Rectal smooth muscle tissue (tissue), 1 donor: ENCODE data around the gene ZNF19.

Source experiments
- H3K27ac ChIP-seq: one replicate; pipeline ENCODE4 v1.7.0; 2013; ENCODE audit warnings: low read depth, low read length, inconsistent platforms
- H3K27me3 ChIP-seq: one replicate; pipeline ENCODE4 v1.7.0; 2013; ENCODE audit warnings: low read length; ENCODE audit not compliant: control insufficient read depth, insufficient read depth
- H3K36me3 ChIP-seq: one replicate; pipeline ENCODE4 v1.7.0; 2013; ENCODE audit warnings: low read length; ENCODE audit not compliant: control insufficient read depth, insufficient read depth
- H3K4me1 ChIP-seq: one replicate; pipeline ENCODE4 v1.7.0; 2013; ENCODE audit warnings: low read length; ENCODE audit not compliant: control insufficient read depth, insufficient read depth
- H3K4me3 ChIP-seq: one replicate; pipeline ENCODE4 v1.7.0; 2013; ENCODE audit warnings: low read length
- H3K9ac ChIP-seq: one replicate; pipeline ENCODE4 v1.7.0; 2013; ENCODE audit warnings: low read length

The ZNF19 gene

DNA sequence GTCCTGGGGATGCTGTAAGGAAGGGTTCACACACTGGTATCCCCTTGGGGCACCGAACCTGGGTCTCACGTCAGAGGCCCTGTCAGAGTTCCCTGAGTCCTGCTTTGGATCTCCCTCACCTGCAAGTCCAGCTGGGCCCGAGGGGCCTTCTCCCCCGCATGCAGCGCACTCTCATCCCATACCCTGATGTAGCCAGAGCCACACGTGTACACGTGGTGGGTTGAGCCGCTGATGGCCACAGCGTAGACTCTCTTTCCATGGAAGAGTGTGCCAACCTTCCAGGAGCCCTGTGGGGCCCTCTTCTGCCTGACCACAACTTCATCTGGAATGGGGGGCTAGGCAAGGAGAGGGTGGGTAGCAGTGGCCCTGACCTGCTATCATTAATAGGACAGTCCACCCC, 57.1 kb downstream of the ZNF19 start:
- Histone ChIP-seq H3K27me3 (no peaks in the 10 kb centered on the region), H3K4me3 (no peak overlapping the region), H3K36me3 (no peaks in the 10 kb centered on the region), H3K4me1 (no peaks in the 10 kb centered on the region), H3K9ac (no peak overlapping the region), H3K27ac (no peak overlapping the region)

GRCh38 chr16:71431176-71431575, 57.9 kb downstream of the ZNF19 start:
- no peaks in the 10 kb centered on the region for H3K27me3 ChIP-seq
- no peak overlapping the region for H3K4me3 ChIP-seq
- H3K4me1 ChIP-seq = no peaks in the 10 kb centered on the region
- H3K36me3 ChIP-seq = no peaks in the 10 kb centered on the region
- no peak overlapping the region for H3K9ac ChIP-seq
- H3K27ac ChIP-seq = no peak overlapping the region

GRCh38 chr16:71430744-71431143, 58.4 kb downstream of the ZNF19 start:
- no peaks in the 10 kb centered on the region for H3K36me3 ChIP-seq
- no peak overlapping the region for H3K4me3 ChIP-seq
- H3K4me1 ChIP-seq = no peaks in the 10 kb centered on the region
- no peaks in the 10 kb centered on the region for H3K27me3 ChIP-seq
- H3K27ac ChIP-seq = no peak overlapping the region
- no peak overlapping the region for H3K9ac ChIP-seq

- Histone ChIP-seq H3K9ac (no peak overlapping the region), H3K27me3 (no peaks in the 10 kb centered on the region), H3K27ac (no peak overlapping the region), H3K36me3 (no peaks in the 10 kb centered on the region), H3K4me1 (no peaks in the 10 kb centered on the region), H3K4me3 (no peak overlapping the region)
Measured at GRCh38 chr16:71429581-71429980, 59.5 kb downstream of the ZNF19 start.

DNA sequence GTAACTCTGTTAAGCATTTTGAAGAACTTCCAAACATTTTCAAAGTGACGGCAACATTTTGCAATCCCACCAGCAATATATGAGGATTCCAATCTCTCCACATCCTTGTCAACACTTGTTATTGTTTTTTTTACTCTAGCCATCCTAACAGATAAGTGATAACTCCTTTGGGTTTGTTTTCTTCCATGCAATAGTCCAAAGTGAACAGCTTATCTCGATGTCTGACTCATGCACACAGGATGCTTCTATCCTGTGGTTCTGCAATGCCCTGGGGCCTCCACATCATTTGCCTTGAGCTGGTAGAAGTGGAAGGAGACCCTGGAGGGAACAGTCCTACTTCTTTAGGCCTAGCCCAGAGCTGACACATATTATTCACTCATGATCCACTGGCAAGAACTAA, 60.2 kb downstream of the ZNF19 start:
- H3K27me3 ChIP-seq = peaks cover 2% of the 10 kb centered on the region
- no peaks in the 10 kb centered on the region for H3K4me1 ChIP-seq
- H3K36me3 ChIP-seq = no peaks in the 10 kb centered on the region
- H3K9ac ChIP-seq = no peak overlapping the region
- H3K27ac ChIP-seq = no peak overlapping the region
- H3K4me3 ChIP-seq = no peak overlapping the region

- H3K27ac ChIP-seq = no peak overlapping the region
Measured at GRCh38 chr16:71428385-71428784, 60.7 kb downstream of the ZNF19 start.

DNA sequence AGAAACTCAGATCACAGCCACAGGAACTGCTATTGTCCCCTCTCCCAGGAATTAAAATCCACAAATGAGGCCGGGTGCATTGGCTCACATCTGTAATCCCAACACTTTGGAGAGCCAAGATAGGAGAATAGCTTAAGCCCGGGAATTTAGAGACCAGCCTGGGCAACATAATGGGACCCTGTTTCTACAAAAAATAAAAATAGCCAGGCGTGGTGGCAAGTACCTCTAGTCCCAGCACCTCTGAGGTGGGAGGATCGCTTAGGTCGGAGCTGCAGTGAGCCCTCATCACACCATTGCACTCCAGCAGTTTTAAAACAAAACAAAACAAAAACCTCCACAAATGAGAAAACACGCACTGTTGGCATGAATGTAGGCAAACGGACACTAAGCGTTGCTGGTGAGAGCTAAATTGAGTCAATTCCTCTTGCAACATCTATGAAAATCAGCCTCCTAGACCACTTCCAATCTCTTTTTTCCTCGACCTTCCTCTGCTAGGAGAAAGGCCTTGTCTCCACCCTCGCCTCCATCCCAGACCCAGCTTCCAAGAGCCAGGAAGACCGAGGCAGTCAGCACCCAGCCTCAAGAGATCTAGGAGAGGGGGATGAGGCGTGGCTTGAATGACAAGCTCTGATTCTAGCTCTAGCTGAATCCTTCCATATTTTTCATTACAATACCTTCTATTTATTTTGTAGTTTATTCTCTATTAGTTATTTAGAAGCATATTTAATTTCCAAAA, 62.1 kb downstream of the ZNF19 start:
- Histone ChIP-seq H3K4me3 (no peak overlapping the region), H3K27ac (no peak overlapping the region), H3K27me3 (peaks cover 2% of the 10 kb centered on the region), H3K9ac (no peak overlapping the region), H3K36me3 (no peaks in the 10 kb centered on the region), H3K4me1 (no peaks in the 10 kb centered on the region)

More at GRCh38 chr16:71428385-71428784, 60.7 kb downstream of the ZNF19 start:
- Histone ChIP-seq H3K27me3 (peaks cover 2% of the 10 kb centered on the region), H3K4me1 (no peaks in the 10 kb centered on the region), H3K9ac (no peak overlapping the region), H3K36me3 (no peaks in the 10 kb centered on the region), H3K4me3 (no peak overlapping the region)

DNA sequence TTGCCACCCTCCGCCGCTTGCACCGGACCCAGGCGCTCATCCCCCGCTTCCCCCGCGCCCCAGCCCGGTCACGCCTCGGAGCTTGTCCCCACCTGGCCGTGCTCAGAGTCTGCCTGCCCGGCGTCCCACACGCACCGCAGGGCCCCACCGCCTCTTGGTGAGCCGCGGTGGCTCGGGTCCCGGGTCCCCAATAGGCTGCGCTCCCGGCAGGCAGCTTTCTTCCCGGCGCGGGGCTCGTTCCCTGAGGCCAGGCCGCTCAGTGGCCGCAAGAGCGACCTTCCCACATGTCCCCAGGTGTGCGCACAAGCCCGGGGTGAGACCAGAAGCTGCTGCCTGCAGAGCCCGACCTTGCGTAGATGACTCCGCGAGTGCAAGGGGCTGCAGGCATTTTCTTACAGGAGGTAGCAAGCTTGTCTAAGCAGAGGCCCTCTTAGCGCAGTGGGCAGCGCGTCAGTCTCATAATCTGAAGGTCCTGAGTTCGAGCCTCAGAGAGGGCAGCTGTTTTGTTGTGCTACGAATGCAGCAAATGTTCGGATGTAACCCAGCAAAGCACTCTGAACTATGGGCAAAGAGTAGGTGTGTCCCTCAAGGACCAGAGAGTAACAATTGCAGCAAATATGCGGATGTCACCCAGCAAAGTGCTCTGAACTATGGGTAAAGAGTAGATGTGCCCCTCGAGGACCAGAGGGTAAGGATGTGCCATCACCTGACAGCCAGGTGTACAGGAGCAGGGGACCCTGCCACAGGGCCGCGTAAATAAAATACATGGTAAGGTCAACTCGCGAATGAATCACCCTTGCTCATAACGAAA, 62.9 kb downstream of the ZNF19 start:
- H3K36me3 ChIP-seq = no peaks in the 10 kb centered on the region
- peaks cover 2% of the 10 kb centered on the region for H3K27me3 ChIP-seq
- no peak overlapping the region for H3K27ac ChIP-seq
- H3K4me1 ChIP-seq = no peaks in the 10 kb centered on the region
- H3K9ac ChIP-seq = no peak overlapping the region
- H3K4me3 ChIP-seq = no peak overlapping the region

DNA sequence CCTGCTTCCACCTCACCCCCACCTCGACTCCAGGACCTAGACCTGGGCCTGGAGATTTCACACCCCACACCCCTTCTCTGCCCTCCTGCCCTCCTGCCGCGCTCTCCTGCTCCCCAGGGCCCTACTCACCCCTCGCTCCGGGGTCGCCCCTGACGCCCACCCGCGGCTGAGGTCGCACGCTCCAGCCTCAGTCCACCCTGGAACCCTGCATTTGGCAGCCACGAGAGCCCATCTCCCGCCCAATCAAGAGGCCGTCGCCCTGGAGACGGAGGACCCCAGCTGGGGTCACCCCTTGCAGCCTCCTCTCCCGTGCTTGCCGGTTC, 63.4 kb downstream of the ZNF19 start:
- H3K27me3 ChIP-seq = peaks cover 2% of the 10 kb centered on the region
- H3K27ac ChIP-seq = no peak overlapping the region
- no peaks in the 10 kb centered on the region for H3K36me3 ChIP-seq
- no peak overlapping the region for H3K4me3 ChIP-seq
- H3K4me1 ChIP-seq = no peaks in the 10 kb centered on the region
- no peak overlapping the region for H3K9ac ChIP-seq

GRCh38 chr16:71424626-71425025, 64.5 kb downstream of the ZNF19 start:
- no peaks in the 10 kb centered on the region for H3K36me3 ChIP-seq
- no peak overlapping the region for H3K9ac ChIP-seq
- no peak overlapping the region for H3K27ac ChIP-seq
- no peak overlapping the region for H3K4me3 ChIP-seq
- H3K4me1 ChIP-seq = no peaks in the 10 kb centered on the region
- H3K27me3 ChIP-seq = peaks cover 2% of the 10 kb centered on the region

DNA sequence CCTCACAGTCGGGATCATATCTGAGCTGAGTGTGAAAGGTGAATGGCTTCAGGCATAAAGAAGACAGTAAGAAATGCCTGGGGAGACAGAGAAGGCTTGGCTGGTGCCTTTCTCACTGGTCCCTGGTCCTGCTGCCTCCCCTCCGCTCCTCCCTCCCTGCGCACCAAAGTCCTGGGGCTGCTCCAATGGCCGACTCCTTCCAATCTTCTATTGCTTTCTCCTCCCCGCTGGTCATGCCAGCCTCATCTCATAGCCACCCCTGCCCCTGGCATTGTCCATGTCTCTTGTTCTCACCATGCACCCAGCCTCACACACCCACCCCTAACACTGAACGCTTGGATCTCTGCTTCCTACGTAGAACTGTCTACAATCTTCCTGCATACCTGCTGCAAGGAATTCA, 65.3 kb downstream of the ZNF19 start:
- H3K4me1 ChIP-seq = no peaks in the 10 kb centered on the region
- H3K36me3 ChIP-seq = no peaks in the 10 kb centered on the region
- peaks cover 2% of the 10 kb centered on the region for H3K27me3 ChIP-seq
- H3K4me3 ChIP-seq = no peak overlapping the region
- no peak overlapping the region for H3K9ac ChIP-seq
- H3K27ac ChIP-seq = no peak overlapping the region
